K562 (cell line): Measurements from ENCODE around the gene PDZD8. TPM values are rescaled to one million over a fixed set of nuclear protein-coding genes. Genes with fewer than 3 reads are reported as not detected.
A peak's percentile ranks its signal among the peaks of the same experiment; 100 is the strongest.

Experiments used
- ARID1B ChIP-seq: fragments of 450-650 bp; IDR thresholded peaks from 2 replicates; pipeline ENCODE4 v1.6.1; 2016; ENCODE audit warnings: antibody characterized with exemption, mild to moderate bottlenecking, inconsistent platforms
- ATF4 ChIP-seq: fragments of 450-650 bp; formaldehyde crosslinking; IDR thresholded peaks from 2 replicates; pipeline ENCODE4 v1.4.0; 2022; ENCODE audit warnings: mild to moderate bottlenecking, moderate library complexity
- CBFA2T2 ChIP-seq: fragments of 450-650 bp; conservative IDR thresholded peaks from 2 replicates; pipeline ENCODE4 v1.6.1; 2017; ENCODE audit warnings: mild to moderate bottlenecking
- CBFA2T3 ChIP-seq: fragments of 450-650 bp; IDR thresholded peaks from 2 replicates; pipeline ENCODE4 v1.6.1; 2017
- DDX20 ChIP-seq: fragments of 450-650 bp; IDR thresholded peaks from 2 replicates; pipeline ENCODE4 v1.6.1; 2016; ENCODE audit warnings: missing genetic modification characterization, low read depth, mild to moderate bottlenecking, missing compliant biosample characterization, moderate library complexity
- ERF ChIP-seq: fragments of 450-650 bp; formaldehyde crosslinking; IDR thresholded peaks from 2 replicates; pipeline ENCODE4 v1.4.0; 2020; ENCODE audit warnings: mild to moderate bottlenecking, mixed read lengths
- HDAC3 ChIP-seq: fragments of 450-650 bp; IDR thresholded peaks from 2 replicates; pipeline ENCODE4 v1.6.1; 2018; ENCODE audit warnings: borderline replicate concordance, mild to moderate bottlenecking, moderate library complexity; ENCODE audit not compliant: partially characterized antibody
- KHSRP ChIP-seq: fragments of 450-650 bp; IDR thresholded peaks from 2 replicates; pipeline ENCODE4 v1.6.1; 2017
- MED1 ChIP-seq: sonication (generic); formaldehyde crosslinking; IDR thresholded peaks from 2 replicates; pipeline ENCODE4 v1.8.1; 2023; ENCODE audit warnings: missing genetic modification reagents, borderline replicate concordance
- NKRF ChIP-seq: fragments of 450-650 bp; IDR thresholded peaks from 2 replicates; pipeline ENCODE4 v1.6.1; 2016; ENCODE audit warnings: borderline replicate concordance
- PHB ChIP-seq: fragments of 250-450 bp; sonication (Bioruptor Pico); IDR thresholded peaks from 2 replicates; pipeline ENCODE4 v1.5.0; 2021
- RNF2 ChIP-seq: sonication (generic); IDR thresholded peaks from 2 replicates; pipeline ENCODE4 v1.6.1; 2016
- SAFB2 ChIP-seq: fragments of 200-400 bp; formaldehyde crosslinking; IDR thresholded peaks from 2 replicates; pipeline ENCODE4 v1.6.1; 2018; ENCODE audit warnings: borderline replicate concordance, low read length, low read depth, moderate library complexity; ENCODE audit not compliant: severe bottlenecking
- SMARCA4 ChIP-seq: fragments of 450-650 bp; IDR thresholded peaks from 2 replicates; pipeline ENCODE4 v1.6.1; 2016
- STAT5B ChIP-seq: fragments of 250-450 bp; sonication (Bioruptor Pico); IDR thresholded peaks from 2 replicates; pipeline ENCODE4 v1.8.0; 2021; ENCODE audit warnings: mild to moderate bottlenecking, inconsistent platforms
- TFE3 ChIP-seq: fragments of 450-650 bp; formaldehyde crosslinking; IDR thresholded peaks from 2 replicates; pipeline ENCODE4 v1.4.0; 2020; ENCODE audit warnings: mild to moderate bottlenecking, mixed read lengths
- ZBED1 ChIP-seq: IDR thresholded peaks from 2 replicates; pipeline ENCODE4 v1.6.1; 2014
- polyA plus RNA-seq, 8 experiments: library from polyadenylated mRNA; depleted of rRNA in 4 of 8; stranded (reverse) in 5 of 8; unstranded in 3 of 8; fragments of >200 nt; fragmentation: Nextera tagmentation in 2 of 8; fragmentation: Illumina TruSeq in 1 of 8; extraction: Ambion mirVana in 2 of 8; extraction: Trizol in 1 of 8; gene quantifications; 2 replicates each; pipeline versions ENCODE4 v1.2.1 to v1.2.3, GENCODE V29; 2011 to 2014; ENCODE audit warnings: inconsistent platforms in 1 of 8, missing spikeins in 1 of 8
- total RNA-seq, 7 experiments: library from RNA; depleted of rRNA in 6 of 7; stranded (reverse); fragments of >200 nt in 6 of 7; fragmentation: Illumina TruSeq in 2 of 7; extraction: Trizol in 2 of 7; gene quantifications; 2 replicates each; pipeline versions ENCODE4 v1.2.1 to v1.2.3, GENCODE V29; 2011 to 2021; ENCODE audit warnings: low replicate concordance in 1 of 7
- TF ChIP-seq, protein P1 (sequence below), 3 experiments: IDR thresholded peaks in 2 of 3; conservative IDR thresholded peaks in 1 of 3; 2 replicates each; pipeline ENCODE4 v1.5.1; 2011 to 2012; ENCODE audit warnings: low read length in 3 of 3, mild to moderate bottlenecking in 3 of 3, control low read depth in 2 of 3, improper control_type of control experiment in 1 of 3, inconsistent platforms in 1 of 3, low read depth in 1 of 3, mixed read lengths in 1 of 3, moderate library complexity in 1 of 3; ENCODE audit not compliant: insufficient read depth in 2 of 3
- TF ChIP-seq, protein P2 (sequence below): fragments of 450-650 bp; IDR thresholded peaks from one replicate; pipeline ENCODE4 v1.6.1; 2018; ENCODE audit warnings: mild to moderate bottlenecking, moderate library complexity; ENCODE audit not compliant: partially characterized antibody
- TF ChIP-seq, protein P3 (sequence below): fragments of 250-450 bp; sonication (Bioruptor Pico); IDR thresholded peaks from 2 replicates; pipeline ENCODE4 v1.8.0; 2021; ENCODE audit warnings: mild to moderate bottlenecking, moderate library complexity

Gene PDZD8
- total and polyA plus RNA-seq, 9 of the 15 experiments (the other 6 are each of a cell fraction or from before 2014, with no cell fraction given): 5.5 to 53.4 (median 36.8) TPM

DNA sequence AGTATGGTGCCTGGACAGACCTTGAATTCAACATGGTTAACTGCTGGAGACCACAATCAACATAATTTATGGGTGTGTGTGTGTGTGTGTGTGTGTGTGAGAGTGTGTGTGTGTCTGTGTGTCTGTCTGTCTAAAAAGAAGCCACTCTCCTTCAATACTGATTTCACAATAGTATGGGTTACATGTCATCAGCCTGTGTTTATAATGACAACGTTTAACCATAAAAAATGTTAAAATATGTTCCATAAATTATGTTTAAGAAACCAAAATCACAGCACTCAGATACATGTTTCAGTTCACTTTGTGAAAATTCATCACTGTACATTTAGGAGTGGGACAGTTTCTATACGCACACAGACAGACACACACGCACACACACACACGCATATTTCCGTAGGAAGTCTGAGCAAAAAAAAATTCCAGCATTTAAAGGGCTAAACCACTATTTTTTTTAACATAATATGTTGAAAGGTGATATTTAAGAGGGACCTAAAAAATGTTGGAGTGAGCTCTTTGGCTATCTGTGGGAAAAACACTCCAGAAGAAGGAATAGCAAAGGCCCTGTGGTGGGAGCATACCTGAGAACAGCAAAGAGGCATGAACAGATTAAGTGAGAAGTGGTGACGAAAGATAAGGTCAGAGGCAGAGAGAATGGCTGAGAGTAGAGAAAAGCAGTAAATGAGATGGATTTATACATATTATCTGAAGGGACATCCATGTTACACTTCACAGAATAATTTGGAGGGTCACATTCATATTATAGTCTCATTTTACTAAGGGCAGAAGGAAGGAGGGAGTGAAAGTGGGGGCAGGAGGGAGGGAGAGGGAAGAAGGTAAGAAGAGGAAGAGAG, 10.9 kb downstream of the PDZD8 start (continued):
- TF ChIP-seq, protein P1, sequence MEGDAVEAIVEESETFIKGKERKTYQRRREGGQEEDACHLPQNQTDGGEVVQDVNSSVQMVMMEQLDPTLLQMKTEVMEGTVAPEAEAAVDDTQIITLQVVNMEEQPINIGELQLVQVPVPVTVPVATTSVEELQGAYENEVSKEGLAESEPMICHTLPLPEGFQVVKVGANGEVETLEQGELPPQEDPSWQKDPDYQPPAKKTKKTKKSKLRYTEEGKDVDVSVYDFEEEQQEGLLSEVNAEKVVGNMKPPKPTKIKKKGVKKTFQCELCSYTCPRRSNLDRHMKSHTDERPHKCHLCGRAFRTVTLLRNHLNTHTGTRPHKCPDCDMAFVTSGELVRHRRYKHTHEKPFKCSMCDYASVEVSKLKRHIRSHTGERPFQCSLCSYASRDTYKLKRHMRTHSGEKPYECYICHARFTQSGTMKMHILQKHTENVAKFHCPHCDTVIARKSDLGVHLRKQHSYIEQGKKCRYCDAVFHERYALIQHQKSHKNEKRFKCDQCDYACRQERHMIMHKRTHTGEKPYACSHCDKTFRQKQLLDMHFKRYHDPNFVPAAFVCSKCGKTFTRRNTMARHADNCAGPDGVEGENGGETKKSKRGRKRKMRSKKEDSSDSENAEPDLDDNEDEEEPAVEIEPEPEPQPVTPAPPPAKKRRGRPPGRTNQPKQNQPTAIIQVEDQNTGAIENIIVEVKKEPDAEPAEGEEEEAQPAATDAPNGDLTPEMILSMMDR (IDR thresholded peaks at IDR 0.05 in 2 of 3, conservative IDR thresholded peaks at IDR 0.05 in 1 of 3; ENCODE audit: insufficient read depth in 2 of 3, low read depth in 1 of 3, low read length in 3 of 3): no peak
- TF ChIP-seq ZBED1 (no peak), TFE3 (CRISPR knock-in tag) (no peak), MED1 (no peak), DDX20 (tag) (no peak), ARID1B (peak; percentile 39; the same call in 1 of the 2 replicates), ERF (no peak), CBFA2T3 (peak; percentile 52), NKRF (no peak), CBFA2T2 (0 out of 2 replicates have a peak, but pooled peaks have one; percentile 13), STAT5B (CRISPR knock-in tag) (no peak), RNF2 (no peak), ATF4 (CRISPR knock-in tag) (no peak), HDAC3 (no peak), SMARCA4 (no peak), KHSRP (no peak), SAFB2 (no peak), PHB (no peak)
- TF ChIP-seq, protein P2, sequence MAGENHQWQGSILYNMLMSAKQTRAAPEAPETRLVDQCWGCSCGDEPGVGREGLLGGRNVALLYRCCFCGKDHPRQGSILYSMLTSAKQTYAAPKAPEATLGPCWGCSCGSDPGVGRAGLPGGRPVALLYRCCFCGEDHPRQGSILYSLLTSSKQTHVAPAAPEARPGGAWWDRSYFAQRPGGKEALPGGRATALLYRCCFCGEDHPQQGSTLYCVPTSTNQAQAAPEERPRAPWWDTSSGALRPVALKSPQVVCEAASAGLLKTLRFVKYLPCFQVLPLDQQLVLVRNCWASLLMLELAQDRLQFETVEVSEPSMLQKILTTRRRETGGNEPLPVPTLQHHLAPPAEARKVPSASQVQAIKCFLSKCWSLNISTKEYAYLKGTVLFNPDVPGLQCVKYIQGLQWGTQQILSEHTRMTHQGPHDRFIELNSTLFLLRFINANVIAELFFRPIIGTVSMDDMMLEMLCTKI: no peak
- TF ChIP-seq, protein P3, sequence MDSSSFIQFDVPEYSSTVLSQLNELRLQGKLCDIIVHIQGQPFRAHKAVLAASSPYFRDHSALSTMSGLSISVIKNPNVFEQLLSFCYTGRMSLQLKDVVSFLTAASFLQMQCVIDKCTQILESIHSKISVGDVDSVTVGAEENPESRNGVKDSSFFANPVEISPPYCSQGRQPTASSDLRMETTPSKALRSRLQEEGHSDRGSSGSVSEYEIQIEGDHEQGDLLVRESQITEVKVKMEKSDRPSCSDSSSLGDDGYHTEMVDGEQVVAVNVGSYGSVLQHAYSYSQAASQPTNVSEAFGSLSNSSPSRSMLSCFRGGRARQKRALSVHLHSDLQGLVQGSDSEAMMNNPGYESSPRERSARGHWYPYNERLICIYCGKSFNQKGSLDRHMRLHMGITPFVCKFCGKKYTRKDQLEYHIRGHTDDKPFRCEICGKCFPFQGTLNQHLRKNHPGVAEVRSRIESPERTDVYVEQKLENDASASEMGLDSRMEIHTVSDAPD (CRISPR knock-in tag): no peak
